Motor neuron (in vitro differentiated cells): ENCODE data around the gene BCL11B. TPM values are rescaled to one million over a fixed set of nuclear protein-coding genes. Genes with fewer than 3 reads are reported as not detected.

Source experiments
- ATAC-seq, 8 experiments: fragments of 200-7000 bp; cut with Tn5 transposase; replicated peaks in 6 of 8; 2 replicates each; pipeline ENCODE4 v1.8.0; 2021; ENCODE audit warnings: mild to moderate bottlenecking in 8 of 8, moderate library complexity in 8 of 8
- H3K27ac ChIP-seq, 2 donors: fragments of 250-450 bp; sonication (Bioruptor Pico); 2 replicates each; pipeline ENCODE4 v1.9.0; 2021; ENCODE audit warnings: antibody characterized with exemption in 2 of 2, mild to moderate bottlenecking in 2 of 2, moderate library complexity in 1 of 2
- H3K4me1 ChIP-seq, 2 donors: fragments of 250-450 bp; sonication (Bioruptor Pico); replicated peaks in 1 of 2; 2 replicates each; pipeline ENCODE4 v1.6.1; 2021; ENCODE audit warnings: antibody characterized with exemption in 2 of 2, mild to moderate bottlenecking in 2 of 2, moderate library complexity in 1 of 2
- H3K4me3 ChIP-seq, 5 donors: fragments of 250-450 bp; sonication (Bioruptor Pico); 2 replicates each; pipeline ENCODE4 v1.9.0; 2021; ENCODE audit warnings: antibody characterized with exemption in 5 of 5, mild to moderate bottlenecking in 5 of 5, moderate library complexity in 4 of 5
- WGBS, 10 experiments: fragments of 450-650 bp; shearing (Covaris generic); methylation state at CpG; one replicate each; pipeline ENCODE4 v1.0.0; 2022; 5-methylcytosine and 5-hydroxymethylcytosine counted together
- in situ Hi-C, 9 experiments: fragments of 400-800 bp; cut with MboI; loops; one replicate each; pipeline ENCODE4 v1.15.0; 2021; ENCODE audit warnings: low sequenced_read_pairs in 9 of 9, low pct_unique_long_range_greater_than_20kb in 2 of 9; ENCODE audit not compliant: unreplicated experiment in 9 of 9
- total RNA-seq, 8 experiments: library from RNA; unstranded; fragments of 300-600 nt; gene quantifications; 2 replicates each; pipeline versions ENCODE4 v1.2.3 to v1.2.4, GENCODE V29; 2022

BCL11B gene
- total RNA-seq, 8 experiments from 2014 or later = 0.04 to 3.0 (median 0.16) TPM

GRCh38 chr14:99280852-99281251, 8.9 kb upstream of the BCL11B start:
- Histone ChIP-seq H3K4me3 (no peak overlapping the region), H3K4me1 (peaks cover 0 to 12% of the 10 kb centered on the region in 2 donors), H3K27ac (no peak overlapping the region)
- ATAC-seq = no peak
- in situ Hi-C loops = no loop called here
- 19 to 81% (median 55%) methylated on average over 2 to 4 of the region's 4 CpGs; no CpG with 5 or more reads in 5 of the 10 experiments for WGBS, 10 experiments

- in situ Hi-C loops = no loop called here
- peak in 2 of 8 experiments; percentile 47 to 48 for ATAC-seq
- WGBS, 10 experiments = 64 to 100% (median 93%) methylated on average over 1 to 17 of the region's 19 CpGs; no CpG with 5 or more reads in 3 of the 10 experiments
- Histone ChIP-seq H3K27ac (no peak overlapping the region), H3K4me1 (peaks cover 0 to 12% of the 10 kb centered on the region in 2 donors), H3K4me3 (no peak overlapping the region)
Measured at GRCh38 chr14:99280066-99280731, 8.2 kb upstream of the BCL11B start.

GRCh38 chr14:99278836-99279235, 6.8 kb upstream of the BCL11B start:
- WGBS, 10 experiments = 25 to 100% (median 76%) methylated on average over 1 to 5 of the region's 6 CpGs; no CpG with 5 or more reads in 4 of the 10 experiments
- in situ Hi-C loops = no loop called here
- ATAC-seq = no peak
- Histone ChIP-seq H3K4me1 (peaks cover 0 to 12% of the 10 kb centered on the region in 2 donors), H3K4me3 (no peak overlapping the region), H3K27ac (no peak overlapping the region)

GRCh38 chr14:99277530-99277929, 5.5 kb upstream of the BCL11B start:
- Histone ChIP-seq H3K27ac (no peak overlapping the region), H3K4me1 (peaks cover 0 to 26% of the 10 kb centered on the region in 2 donors), H3K4me3 (no peak overlapping the region)
- ATAC-seq = no peak
- in situ Hi-C loops = no loop called here
- 0 to 60% (median 18%) methylated on average over 1 to 2 of the region's 2 CpGs; no CpG with 5 or more reads in 5 of the 10 experiments for WGBS, 10 experiments

- peaks cover 5 to 28% of the 10 kb centered on the region in 2 donors for H3K4me1 ChIP-seq
- H3K27ac ChIP-seq = no peak overlapping the region
- WGBS, 10 experiments = 0 to 63% (median 44%) methylated on average over 1 to 2 of the region's 2 CpGs; no CpG with 5 or more reads in 1 of the 10 experiments
- in situ Hi-C loops = no loop called here
- no peak overlapping the region for H3K4me3 ChIP-seq
- ATAC-seq = no peak
Measured at GRCh38 chr14:99276482-99276881, 4.5 kb upstream of the BCL11B start.

- in situ Hi-C loops = no loop called here
- no peak overlapping the region for H3K27ac ChIP-seq
- H3K4me1 ChIP-seq = peaks cover 11 to 28% of the 10 kb centered on the region in 2 donors
- no peak overlapping the region for H3K4me3 ChIP-seq
- ATAC-seq = no peak
Measured at GRCh38 chr14:99275222-99275584, 3.2 kb upstream of the BCL11B start.

- 0 to 33% (median 3%) methylated on average over 1 to 6 of the region's 69 CpGs; no CpG with 5 or more reads in 7 of the 10 experiments for WGBS, 10 experiments
- in situ Hi-C loops = loop anchor here in 1 of 9 experiments (25.0 kb wide), 1 partner anchor 1312 kb away; no protein-coding TSS in a partner anchor
Measured at GRCh38 chr14:99274346-99275221, 2.6 kb upstream of the BCL11B start.

GRCh38 chr14:99273766-99274345, 1.9 kb upstream of the BCL11B start:
- peak overlapping the region; percentile 20 to 37 (median 24) for H3K4me3 ChIP-seq
- in situ Hi-C loops = loop anchor here in 1 of 9 experiments (25.0 kb wide), 1 partner anchor 1312 kb away; no protein-coding TSS in a partner anchor
- H3K27ac ChIP-seq = no peak overlapping the region
- H3K4me1 ChIP-seq = peaks cover 15 to 29% of the 10 kb centered on the region in 2 donors
- WGBS, 10 experiments = 0 to 20% (median 6%) methylated on average over 1 to 16 of the region's 34 CpGs; no CpG with 5 or more reads in 4 of the 10 experiments
- no peak for ATAC-seq

More at GRCh38 chr14:99274346-99275221, 2.6 kb upstream of the BCL11B start:
- Histone ChIP-seq H3K4me1 (peaks cover 15 to 28% of the 10 kb centered on the region in 2 donors), H3K4me3 (peak overlapping the region; percentile 20 to 37 (median 24)), H3K27ac (no peak overlapping the region)
- ATAC-seq = peak; percentile 47 to 83 (median 78)

GRCh38 chr14:99272899-99273765, 1.1 kb upstream of the BCL11B start:
- no peak overlapping the region for H3K27ac ChIP-seq
- H3K4me1 ChIP-seq = peaks cover 15 to 36% of the 10 kb centered on the region in 2 donors
- WGBS, 10 experiments = 0 to 12% (median 0%) methylated on average over 1 to 5 of the region's 53 CpGs; no CpG with 5 or more reads in 4 of the 10 experiments
- H3K4me3 ChIP-seq = peak overlapping the region in 2 of 5 donors; percentile 9 to 24
- peak in 5 of 8 experiments; percentile 2 to 57 (median 13) for ATAC-seq
- in situ Hi-C loops = loop anchor here in 1 of 9 experiments (25.0 kb wide), 1 partner anchor 1311 kb away; no protein-coding TSS in a partner anchor

- WGBS, 10 experiments = 10% methylated on average over 2 of the region's 10 CpGs; no CpG with 5 or more reads in 9 of the 10 experiments
- in situ Hi-C loops = loop anchor here in 1 of 9 experiments (25.0 kb wide), 1 partner anchor 1310 kb away; no protein-coding TSS in a partner anchor
Measured at GRCh38 chr14:99272632-99272898, 568 bp upstream of the BCL11B start.

GRCh38 chr14:99271221-99271941, 616 bp downstream of the BCL11B start:
- in situ Hi-C loops = loop anchor here in 1 of 9 experiments (25.0 kb wide), 1 partner anchor 1309 kb away; no protein-coding TSS in a partner anchor
- Histone ChIP-seq H3K27ac (no peak overlapping the region), H3K4me3 (peak overlapping the region; percentile 31 to 89 (median 41)), H3K4me1 (peaks cover 15 to 31% of the 10 kb centered on the region in 2 donors)
- WGBS, 10 experiments = 0 to 12% (median 1%) methylated on average over 2 to 28 of the region's 32 CpGs
- ATAC-seq = no peak

More at GRCh38 chr14:99272632-99272898, 568 bp upstream of the BCL11B start:
- Histone ChIP-seq H3K4me3 (peak overlapping the region in 4 of 5 donors; percentile 37 to 89 (median 42)), H3K27ac (no peak overlapping the region), H3K4me1 (peaks cover 15 to 40% of the 10 kb centered on the region in 2 donors)
- ATAC-seq = no peak
